Fibroblast of the aortic adventitia (primary cell): ENCODE results near the gene SCNN1G. TPM values are rescaled to one million over a fixed set of nuclear protein-coding genes. Genes with fewer than 3 reads are reported as not detected.

ENCODE experiments used
- DNase-seq: peaks from one replicate; pipeline ENCODE4 v3.0.0-alpha.2; 2010; ENCODE audit warnings: low read depth
- H3K4me3 ChIP-seq: 2 replicates; pipeline ENCODE4 v1.5.1; 2011; ENCODE audit warnings: low read depth, mild to moderate bottlenecking, control low read depth, low read length, moderate library complexity
- total RNA-seq: library from RNA; depleted of rRNA; stranded (reverse); fragments of >200 nt; gene quantifications from 2 replicates; pipeline ENCODE4 v1.2.3, GENCODE V29; 2012; ENCODE audit warnings: low replicate concordance
- TF ChIP-seq, protein P1 (sequence below): IDR thresholded peaks from 2 replicates; pipeline ENCODE4 v1.5.1; 2011; ENCODE audit warnings: mild to moderate bottlenecking, low read length, control low read depth, inconsistent platforms; ENCODE audit not compliant: insufficient read depth

The SCNN1G gene
- total RNA-seq, 1 donor, result not detected

DNA sequence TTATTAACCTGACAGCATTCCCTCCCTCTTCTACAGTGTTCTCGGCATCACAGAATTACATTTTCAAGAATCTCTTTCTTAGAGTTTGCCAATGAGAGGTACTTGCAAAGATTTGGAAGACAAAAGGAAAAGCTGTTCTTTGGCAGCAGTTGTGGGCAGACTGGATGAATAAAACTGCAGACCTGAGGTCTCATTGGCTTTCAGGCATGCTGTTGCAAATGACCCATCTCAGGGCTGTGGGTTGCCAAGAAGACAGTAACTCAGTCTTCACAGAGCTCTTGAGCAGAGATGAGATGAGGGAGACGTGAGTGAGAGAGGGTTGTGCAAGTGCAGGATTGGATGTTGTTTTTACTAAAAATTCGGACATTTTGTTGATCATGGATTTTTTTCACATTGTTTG is 22.0 kb upstream of the SCNN1G start:
- no peak for DNase-seq
- H3K4me3 ChIP-seq, result no peak overlapping the region
- TF ChIP-seq, protein P1, sequence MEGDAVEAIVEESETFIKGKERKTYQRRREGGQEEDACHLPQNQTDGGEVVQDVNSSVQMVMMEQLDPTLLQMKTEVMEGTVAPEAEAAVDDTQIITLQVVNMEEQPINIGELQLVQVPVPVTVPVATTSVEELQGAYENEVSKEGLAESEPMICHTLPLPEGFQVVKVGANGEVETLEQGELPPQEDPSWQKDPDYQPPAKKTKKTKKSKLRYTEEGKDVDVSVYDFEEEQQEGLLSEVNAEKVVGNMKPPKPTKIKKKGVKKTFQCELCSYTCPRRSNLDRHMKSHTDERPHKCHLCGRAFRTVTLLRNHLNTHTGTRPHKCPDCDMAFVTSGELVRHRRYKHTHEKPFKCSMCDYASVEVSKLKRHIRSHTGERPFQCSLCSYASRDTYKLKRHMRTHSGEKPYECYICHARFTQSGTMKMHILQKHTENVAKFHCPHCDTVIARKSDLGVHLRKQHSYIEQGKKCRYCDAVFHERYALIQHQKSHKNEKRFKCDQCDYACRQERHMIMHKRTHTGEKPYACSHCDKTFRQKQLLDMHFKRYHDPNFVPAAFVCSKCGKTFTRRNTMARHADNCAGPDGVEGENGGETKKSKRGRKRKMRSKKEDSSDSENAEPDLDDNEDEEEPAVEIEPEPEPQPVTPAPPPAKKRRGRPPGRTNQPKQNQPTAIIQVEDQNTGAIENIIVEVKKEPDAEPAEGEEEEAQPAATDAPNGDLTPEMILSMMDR, result no peak

DNA sequence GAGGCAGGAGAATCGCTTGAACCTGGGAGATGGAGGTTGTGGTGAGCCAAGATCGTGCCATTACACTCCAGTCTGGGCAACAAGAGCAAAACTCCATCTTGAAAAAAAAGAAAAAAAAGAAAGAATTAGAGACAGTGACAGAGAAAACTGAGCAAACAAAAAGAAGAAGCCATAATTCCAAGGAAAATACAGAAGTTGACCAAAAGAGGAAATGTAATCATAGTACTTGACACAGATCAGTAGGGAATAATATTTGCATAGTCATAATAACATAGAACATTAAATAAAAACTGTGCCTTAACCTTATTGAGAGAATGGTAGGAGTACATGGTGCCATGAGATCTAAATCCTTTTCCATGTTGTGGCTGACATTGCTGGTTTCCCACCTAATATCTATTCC is 18.6 kb upstream of the SCNN1G start:
- TF ChIP-seq, protein P1, result no peak
- no peak for DNase-seq
- no peak overlapping the region for H3K4me3 ChIP-seq

DNA sequence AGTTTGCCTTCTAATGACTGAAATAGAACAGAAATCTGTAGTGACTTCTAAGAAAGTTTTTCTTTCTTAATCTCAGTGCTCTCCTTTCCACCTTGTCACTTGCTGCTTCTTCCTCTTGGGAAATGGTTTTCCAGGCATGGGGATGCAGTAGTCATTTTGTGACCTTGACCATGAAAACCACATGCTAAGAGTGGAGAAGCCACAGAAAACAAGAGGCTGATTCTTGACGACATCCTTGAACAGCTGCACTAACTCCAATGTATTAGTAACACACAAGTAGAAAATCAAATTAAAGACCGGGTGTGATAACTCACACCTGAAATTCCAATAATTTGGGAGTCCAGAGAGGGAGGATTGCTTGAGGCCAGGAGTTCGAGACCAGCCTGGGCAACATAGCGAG is 17.8 kb upstream of the SCNN1G start:
- TF ChIP-seq, protein P1, result no peak
- DNase-seq, result no peak
- no peak overlapping the region for H3K4me3 ChIP-seq

DNA sequence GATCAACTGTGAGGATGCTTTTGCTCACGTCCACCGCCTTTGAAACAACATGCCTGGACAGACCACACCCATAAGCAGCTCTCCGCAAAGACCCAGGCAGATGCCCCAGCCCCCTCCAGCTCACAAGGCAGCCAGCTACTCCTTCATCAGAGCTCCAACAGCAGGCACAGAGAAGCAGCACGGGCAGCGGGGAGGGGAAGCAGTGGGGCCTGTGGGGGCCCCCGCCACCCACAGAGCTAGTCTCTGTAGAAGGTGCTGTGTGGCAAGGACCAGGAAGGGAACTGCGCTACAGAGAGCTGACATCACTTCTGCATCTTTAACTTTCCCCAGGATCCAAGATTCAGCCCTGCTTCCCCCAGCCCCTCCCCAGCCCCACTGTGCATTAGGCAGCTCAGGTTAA is 10.0 kb upstream of the SCNN1G start:
- no peak overlapping the region for H3K4me3 ChIP-seq
- DNase-seq, result no peak
- TF ChIP-seq, protein P1, result no peak

DNA sequence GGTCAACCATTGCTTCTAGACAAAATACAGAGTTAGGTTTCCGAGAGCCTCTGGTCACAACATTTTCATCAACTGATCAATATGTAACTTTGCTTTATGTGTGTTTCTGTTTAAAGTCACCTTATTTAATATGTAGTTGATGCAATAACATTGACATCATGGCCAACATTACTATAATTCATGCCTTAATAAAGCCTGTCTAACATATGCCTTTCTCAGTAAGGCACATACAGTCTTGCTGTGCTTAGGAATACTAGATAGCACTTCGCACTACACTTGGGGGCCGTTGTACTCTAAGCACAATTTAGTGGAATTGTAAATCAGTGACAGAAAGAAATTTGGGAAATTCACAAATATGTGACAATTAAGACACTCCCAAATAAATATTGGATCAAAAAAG is 9.6 kb upstream of the SCNN1G start:
- DNase-seq, result no peak
- TF ChIP-seq, protein P1, result no peak
- H3K4me3 ChIP-seq, result no peak overlapping the region

DNA sequence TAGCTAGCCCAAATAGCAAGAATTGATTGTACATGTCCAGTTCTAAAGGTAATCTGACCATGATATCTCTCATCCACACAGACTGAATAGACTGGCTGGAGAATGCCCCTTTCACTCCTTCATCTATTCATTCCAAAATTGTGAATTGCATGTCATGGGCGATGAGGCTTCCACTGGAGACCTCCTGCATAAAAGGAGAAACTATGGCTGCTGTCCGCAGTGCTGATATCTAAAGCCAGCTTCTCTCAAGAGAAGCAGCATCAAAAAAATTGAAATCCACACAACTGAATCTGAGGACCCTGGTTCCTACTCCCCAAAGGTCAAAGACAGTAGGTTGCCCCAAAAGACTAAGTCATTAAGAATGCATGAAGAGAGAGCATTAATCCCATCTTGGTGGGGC is 7.9 kb upstream of the SCNN1G start:
- peak; percentile 13 for DNase-seq
- H3K4me3 ChIP-seq, result no peak overlapping the region
- TF ChIP-seq, protein P1, result no peak

DNA sequence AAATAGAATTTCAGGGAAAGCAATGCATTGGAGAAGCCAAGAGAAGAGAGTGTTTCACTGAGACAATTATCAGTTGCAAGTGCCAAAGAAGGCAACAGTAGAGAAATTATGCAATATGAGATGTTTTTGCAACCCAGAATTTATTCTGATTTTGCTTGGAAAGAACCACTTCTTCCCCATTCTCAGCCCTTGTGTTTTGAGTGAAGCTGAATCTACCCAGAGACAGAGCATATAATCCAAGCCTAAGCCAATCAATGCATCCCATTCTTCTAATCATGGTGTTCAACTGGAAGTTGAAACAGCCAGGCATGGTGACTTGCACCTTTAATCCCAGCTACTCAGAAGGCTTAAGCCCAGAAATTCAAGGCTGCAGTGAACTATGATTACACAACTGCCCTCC is 6.9 kb upstream of the SCNN1G start:
- H3K4me3 ChIP-seq, result no peak overlapping the region
- DNase-seq, result no peak
- TF ChIP-seq, protein P1, result no peak
